GM18517 (cell line): ENCODE results near the gene NOS2.
"Not testable (repeated sequence)": the region's sequence is repeated elsewhere in the genome, so short reads cannot be mapped to it uniquely, and the experiment has no call there.

Experiments
- ATAC-seq: cut with Tn5 transposase; IDR thresholded peaks from one replicate; pipeline ENCODE4 v1.9.1; 2021; ENCODE audit warnings: mild to moderate bottlenecking, moderate library complexity; ENCODE audit not compliant: unreplicated experiment

The NOS2 gene

DNA sequence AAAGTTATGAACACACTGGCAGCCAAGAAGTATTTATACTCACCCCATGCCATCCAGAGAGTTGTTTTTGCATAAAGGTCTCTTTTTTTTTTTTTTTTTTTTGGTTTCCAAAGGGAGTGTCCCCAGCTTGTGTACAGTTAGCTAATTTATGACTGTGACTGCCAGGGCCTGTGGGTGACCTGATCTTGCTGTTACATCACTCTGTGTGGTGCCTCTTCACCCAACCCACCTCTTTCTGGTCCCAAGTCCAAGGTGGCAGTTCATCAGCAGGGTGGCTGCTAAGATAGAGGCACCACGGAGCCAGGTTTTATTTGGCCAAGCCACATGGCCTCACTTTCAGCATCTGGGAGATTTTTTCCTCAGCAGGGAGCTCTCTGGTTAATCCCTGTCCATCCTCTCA, at the start of gene NOS2:
NOS2 (minus strand) TSS at position 8 of the 400 bp plus-strand sequence. CDS start 1,720 bp downstream, outside the sequence.
- ATAC-seq, result no peak

DNA sequence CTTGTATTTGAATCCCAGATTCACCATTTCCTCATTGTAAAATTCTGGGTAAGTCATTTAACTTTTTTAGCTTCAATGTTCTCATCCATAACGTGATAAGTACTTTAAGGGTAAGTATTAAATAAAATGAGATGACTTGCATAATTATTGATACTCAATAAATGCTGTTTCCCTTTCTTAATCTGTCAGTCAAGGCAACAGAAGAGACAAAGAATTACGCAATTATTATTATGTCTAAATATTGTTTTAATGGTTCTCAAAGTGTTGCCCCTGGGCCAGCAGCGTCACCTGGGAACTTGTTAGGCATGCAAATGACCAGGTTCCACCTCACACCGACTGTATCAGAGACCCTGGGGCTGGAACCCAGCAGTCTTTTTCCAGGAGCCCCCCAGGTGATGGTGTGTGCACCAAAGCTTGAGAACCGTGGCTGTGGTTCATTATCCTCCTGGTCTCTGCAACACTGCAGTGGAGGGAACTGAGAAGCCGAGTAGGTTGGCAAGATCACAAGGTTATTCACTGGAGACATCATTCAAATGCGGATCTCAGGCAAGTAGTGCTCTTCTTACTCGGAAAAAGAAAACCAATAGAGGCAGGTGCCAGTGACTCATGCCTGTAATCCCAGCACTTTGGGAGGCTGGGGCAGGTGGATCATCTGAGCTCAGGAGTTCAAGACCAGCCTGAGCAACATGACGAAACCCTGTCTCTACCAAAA, 49.3 kb upstream of the NOS2 start:
- no peak for ATAC-seq

DNA sequence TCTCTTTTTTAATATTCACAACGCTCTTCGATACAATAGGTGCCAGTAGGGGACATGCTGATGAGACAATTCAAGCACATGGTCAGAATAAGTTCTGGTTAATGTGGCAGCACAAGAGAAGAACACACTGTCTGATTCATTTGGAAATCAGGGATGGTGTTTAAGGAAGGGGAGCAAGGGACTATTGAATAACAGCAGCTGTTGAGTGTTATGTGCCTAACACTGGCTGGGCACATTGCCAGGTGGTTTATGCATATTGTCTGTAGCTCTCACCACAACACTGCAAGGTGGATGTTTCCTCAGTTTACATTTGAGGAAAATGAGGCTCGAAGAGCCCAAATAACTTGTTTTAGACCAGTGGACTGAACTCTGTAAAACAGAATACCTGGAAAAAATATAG, 48.6 kb upstream of the NOS2 start:
- no peak for ATAC-seq

DNA sequence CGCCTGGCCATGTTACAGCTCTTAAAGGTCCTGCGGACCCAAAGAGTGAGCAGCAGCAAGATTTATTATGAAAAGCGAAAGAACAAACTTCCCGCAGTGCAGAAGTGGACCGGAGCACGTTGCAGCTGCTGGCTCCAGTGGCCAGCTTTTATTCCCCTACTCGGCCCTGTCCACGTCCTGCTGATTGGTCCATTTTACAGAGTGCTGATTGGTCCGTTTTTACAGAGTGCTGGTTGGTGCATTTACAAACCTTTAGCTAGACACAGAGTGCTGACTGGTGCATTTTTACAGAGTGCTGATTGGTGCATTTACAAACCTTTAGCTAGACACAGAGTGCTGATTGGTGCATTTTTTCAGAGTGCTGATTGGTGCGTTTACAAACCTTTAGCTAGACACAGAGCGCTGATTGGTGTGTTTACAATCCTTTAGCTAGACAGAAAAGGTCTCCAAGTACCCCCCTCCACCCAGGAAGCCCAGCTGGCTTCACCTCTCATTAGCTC, 46.5 kb upstream of the NOS2 start:
- ATAC-seq, result not testable (repeated sequence)

DNA sequence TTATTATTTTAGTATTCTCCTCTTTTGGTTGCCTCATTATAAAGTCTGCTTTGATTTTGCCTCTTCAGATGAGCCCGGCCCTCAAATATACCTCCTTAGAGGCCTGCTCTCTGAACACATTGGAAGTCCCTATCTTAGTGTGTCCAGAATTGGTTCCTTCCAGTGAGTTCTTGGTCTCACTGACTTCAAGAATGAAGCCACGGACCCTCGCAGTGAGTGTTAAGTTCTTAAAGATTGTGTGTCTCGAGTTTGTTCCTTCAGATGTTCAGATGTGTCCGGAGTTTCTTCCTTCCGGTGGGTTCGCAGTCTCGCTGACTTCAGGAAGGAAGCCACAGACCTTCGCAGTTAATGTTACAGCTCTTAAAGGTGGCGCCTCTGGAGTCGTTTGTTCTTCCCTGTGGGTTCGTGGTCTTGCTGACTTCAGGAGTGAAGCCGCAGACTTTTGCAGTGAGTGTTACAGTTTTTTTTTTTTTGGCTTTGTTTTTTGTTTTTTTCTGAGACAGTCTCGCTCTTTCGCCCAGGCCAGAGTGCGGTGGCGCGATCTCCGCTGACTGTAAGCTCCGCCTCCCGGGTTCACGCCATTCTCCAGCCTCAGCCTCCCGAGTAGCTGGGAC, 45.8 kb upstream of the NOS2 start:
- ATAC-seq, result no peak

DNA sequence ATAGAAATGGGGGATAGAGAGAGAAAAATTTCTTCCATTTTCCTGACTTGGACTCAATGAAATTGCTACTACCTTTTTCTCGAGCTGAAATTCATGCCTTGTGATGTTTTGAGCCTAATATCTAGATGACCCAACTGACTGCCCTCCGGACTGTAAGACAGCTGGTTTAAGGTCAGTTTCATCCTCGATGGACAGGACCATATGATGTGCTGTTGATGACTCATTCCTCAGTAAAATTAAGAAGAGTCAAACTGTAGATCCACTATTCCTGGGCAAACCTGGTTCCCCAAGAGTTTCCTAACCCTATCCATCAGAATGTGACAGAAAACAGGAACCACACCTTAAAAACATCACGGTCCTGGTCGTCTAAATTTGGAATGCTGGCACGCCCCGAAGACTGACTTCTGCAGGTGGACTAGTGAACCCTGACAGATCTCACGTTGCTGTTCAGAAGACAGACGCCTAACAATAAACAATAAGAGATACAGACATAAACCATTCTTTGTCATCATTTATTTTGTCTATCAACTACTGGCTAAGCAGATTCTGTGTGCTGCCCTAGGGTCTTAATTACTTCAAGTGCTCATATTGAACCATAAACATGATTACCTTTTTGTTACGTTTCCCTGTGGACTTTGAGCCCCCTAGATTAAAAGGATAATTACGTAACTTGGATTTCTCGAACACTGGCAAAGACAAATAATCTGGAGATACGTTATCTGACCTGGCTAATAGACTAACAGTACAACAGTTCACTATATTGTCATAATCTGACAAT, 45.1 kb upstream of the NOS2 start:
- ATAC-seq, result no peak

DNA sequence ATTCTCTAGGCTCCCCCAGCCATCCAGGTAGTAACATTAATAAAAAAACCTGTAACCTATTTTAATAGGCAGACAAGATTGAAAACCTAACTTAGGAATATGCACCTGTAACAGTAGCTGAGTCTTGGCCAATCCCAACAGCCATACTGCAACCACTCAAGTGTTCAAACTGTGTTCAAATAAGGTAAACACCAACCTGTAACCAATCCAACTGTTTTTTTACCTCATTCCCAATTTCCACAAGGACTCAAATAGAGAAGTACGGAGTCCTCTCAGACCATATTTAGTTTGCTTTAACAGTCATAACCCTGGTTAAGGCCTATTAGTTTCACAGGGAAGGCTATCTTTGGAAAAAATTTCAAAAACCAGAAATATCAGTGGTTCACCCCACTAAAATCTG, 40.4 kb upstream of the NOS2 start:
- no peak for ATAC-seq

DNA sequence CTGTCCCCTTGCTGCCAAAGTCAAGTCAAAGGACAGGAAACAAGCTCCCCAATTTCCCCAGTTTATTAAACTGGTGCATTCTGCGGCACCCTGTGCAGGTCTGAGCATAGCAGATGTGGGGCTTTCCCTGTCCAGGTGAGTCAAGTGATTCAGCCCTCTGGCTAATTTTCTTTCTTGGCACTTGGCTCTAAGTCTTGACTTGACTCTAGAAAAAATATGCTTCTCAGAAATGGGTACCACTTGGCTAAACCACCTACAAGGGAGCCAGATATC, 40.0 kb upstream of the NOS2 start:
- not testable (repeated sequence) for ATAC-seq

DNA sequence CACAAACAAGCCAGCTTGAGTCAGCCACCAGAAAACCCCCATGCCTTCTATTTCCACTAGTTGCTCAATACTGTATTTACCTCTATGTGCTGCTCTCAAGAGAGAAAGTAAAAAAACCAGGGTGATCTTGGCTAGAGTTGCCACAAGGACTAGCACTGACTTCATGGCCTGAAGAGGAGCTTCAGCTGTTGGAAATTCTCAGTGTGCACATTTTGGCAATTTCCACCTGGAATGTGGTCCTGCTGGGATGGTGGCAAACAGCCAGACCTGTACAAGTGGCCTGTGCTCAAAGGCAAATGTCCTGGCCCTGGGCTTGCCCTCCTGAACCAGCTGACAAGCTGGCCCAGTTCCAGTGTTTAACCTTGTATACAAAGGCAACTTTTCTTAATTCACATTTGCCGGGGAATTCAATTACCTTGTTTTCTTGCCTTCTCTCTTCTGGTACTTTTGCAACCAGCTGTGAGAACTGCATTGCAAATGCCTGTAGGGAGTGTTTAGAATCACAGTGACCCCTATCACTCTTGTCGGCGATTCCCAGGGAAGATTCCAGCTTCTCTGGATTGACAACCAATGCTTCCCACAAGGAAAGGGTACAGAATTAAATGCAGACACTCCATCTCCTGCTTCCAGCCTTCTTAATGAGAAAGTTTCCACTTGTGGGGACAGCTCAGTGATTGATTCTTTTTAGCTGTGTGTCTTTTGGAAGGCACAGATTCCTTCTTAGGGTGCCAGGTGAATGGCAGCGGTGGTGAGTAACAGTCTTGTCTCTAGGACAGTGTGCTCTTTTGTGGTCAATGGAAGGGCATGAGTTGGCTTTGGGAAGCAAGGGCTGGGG, 39.5 kb upstream of the NOS2 start:
- not testable (repeated sequence) for ATAC-seq

DNA sequence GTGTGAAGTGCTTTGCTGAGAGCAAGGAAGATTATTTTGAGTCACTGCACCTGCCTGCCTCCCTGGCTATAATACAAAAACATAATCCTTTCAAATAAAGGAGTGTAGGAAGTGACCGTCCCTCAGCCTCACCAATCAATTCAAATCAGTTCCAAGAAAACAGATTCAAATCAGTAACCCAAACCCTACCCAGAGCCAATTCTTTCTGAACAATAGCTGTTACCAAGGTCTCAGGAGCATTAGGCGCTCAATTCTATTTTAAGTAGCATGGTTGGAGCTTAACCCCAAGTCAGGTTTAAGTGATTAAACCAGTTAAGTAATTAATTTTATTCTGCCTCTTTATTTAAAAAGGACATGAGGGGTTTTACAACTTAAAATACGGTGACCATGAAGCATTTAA, 38.3 kb upstream of the NOS2 start:
- not testable (repeated sequence) for ATAC-seq

DNA sequence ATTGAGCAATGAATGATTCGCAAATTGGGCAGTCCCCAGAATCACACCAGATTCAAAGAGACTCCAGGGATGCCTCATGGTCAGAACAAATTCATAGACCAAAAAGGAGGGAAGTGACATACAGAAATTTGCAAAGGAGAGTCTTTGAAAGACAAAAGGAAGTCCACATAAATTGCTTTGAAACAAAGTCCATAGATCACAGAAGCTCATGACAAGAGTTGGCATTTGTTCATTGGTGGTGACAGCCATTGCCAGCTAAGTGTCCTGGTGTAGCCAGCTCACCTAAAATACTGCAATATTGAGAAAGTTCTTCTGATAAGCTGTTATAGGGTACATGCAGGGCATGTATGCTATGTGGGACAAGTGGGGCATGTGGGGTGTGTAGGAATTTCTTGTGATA, 37.4 kb upstream of the NOS2 start:
- ATAC-seq, result not testable (repeated sequence)

DNA sequence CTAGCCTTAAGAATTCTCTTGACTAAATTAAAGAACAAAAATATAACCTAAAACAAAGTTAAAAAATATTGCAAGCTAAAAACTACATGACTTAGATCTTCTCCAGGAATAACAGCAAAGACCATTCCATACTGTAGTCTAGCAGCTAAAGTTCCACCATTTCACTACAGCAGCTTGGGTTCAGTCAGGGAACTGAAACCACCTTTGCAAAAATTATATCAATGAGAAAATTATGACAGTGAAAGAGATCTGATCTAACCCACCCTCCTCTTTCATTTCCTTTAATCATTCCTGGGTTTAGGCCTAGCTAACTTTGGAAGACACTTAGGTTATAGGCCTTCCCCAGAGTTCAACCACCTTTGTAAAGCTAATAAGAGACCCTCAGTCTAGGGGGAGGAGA, 36.3 kb upstream of the NOS2 start:
- ATAC-seq, result no peak

DNA sequence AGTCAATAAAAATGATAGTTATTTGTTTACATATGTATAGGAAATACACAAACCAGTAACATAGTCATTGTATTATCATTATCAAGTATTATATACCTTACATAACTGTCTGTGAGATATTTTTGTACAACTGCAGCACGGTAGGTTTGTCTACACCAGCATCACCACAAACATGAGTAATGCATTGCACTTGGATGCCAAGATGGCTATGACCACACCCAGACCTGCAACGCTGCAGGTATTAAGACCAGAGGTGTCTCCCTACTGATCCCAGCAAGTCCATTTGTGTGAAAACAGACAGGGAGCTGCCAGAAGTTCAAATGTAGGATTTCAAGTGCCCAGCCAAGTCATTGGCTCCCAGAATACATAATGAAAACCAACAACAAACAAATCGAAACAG, 34.2 kb upstream of the NOS2 start:
- no peak for ATAC-seq

DNA sequence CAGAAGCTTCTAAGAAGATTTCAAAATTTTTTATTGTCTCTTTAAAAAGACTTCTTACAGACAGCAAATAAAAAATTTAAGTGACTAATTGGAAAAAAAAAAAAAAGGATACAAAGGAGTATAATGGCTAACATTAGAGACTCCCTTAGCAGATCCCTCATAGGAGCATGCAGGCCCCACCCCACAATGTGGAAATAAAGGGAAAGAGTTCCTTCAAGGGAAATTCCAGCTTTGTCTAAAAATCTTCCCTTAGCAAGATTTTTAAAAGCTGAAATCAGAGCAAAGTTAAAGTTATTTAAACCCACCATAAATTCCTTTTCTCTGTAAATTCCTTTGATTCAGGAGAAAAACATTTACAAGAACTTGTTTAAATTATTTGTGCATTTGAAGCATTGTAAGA, 32.5 kb upstream of the NOS2 start:
- ATAC-seq, result no peak

DNA sequence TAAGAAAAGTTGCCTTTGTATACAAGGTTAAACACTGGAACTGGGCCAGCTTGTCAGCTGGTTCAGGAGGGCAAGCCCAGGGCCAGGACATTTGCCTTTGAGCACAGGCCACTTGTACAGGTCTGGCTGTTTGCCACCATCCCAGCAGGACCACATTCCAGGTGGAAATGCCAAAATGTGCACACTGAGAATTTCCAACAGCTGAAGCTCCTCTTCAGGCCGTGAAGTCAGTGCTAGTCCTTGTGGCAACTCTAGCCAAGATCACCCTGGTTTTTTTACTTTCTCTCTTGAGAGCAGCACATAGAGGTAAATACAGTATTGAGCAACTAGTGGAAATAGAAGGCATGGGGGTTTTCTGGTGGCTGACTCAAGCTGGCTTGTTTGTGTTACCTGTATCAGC, 29.6 kb upstream of the NOS2 start:
- not testable (repeated sequence) for ATAC-seq

DNA sequence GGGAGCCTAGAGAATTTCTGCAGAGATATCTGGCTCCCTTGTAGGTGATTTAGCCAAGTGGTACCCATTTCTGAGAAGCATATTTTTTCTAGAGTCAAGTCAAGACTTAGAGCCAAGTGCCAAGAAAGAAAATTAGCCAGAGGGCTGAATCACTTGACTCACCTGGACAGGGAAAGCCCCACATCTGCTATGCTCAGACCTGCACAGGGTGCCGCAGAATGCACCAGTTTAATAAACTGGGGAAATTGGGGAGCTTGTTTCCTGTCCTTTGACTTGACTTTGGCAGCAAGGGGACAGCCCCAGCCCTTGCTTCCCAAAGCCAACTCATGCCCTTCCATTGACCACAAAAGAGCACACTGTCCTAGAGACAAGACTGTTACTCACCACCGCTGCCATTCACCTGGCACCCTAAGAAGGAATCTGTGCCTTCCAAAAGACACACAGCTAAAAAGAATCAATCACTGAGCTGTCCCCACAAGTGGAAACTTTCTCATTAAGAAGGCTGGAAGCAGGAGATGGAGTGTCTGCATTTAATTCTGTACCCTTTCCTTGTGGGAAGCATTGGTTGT, 28.9 kb upstream of the NOS2 start:
- not testable (repeated sequence) for ATAC-seq

DNA sequence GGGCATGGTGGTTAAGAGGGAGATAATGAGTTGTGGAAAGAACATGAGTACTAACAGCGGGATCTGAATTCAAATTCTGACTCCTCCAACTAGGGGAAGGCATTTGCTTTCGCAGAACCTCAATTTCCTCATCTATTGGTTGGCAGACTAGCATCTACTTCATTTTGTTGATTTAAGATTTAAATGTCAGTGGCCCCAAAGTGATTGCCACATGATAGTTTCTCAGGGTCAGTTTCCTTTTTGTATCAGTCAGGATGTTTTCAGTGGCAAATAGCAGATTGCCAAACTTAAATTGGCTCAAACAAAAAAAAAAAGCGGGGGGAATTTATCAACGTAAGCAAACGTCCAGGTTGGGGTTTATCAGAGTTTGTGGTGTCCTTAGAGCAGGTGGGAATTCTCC, 25.1 kb upstream of the NOS2 start:
- ATAC-seq, result no peak

DNA sequence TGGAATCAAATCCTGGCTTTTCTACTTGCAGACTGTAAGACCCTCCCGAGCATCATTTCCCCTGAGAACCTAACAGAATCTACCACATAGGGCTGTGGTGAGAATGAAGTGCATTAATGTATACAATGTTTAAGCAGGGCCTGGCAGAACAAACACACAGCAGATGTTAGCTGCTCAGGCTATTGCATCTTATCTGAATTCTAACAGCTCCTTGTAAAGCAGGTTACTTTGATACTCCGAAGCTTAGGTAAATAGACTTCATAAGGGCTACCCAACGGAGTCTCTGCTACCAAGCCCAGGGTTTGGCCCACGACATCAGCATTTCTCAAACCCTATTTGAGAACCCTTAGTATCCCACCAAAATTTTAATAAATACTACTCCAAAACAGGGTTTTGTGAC, 24.4 kb upstream of the NOS2 start:
- ATAC-seq, result no peak

DNA sequence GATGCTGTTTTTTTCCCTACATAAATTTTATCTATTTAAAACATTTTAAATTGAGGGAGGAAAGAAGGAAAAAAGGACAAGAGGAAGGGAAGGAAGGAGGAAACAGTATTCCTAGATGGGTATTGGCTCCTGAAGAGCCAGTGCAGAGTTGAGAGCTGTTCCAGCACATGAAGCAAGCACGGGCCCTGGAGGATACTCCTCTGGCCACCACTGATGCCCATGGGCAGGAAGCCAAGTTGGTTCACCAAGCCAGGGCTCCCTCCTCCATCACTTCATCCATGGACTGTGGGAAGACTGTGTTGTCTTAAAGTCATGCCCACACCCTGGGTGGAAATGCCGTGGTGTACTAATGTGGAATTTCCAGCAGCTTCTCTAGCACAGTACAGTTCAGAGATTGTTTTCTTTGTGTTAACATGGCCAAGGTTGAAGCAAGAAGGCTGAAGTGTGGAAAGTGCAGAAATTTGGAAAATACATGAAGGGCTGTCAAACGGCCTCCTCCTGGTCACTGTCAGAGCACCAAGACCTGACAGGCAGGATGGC, 23.9 kb upstream of the NOS2 start:
- no peak for ATAC-seq

DNA sequence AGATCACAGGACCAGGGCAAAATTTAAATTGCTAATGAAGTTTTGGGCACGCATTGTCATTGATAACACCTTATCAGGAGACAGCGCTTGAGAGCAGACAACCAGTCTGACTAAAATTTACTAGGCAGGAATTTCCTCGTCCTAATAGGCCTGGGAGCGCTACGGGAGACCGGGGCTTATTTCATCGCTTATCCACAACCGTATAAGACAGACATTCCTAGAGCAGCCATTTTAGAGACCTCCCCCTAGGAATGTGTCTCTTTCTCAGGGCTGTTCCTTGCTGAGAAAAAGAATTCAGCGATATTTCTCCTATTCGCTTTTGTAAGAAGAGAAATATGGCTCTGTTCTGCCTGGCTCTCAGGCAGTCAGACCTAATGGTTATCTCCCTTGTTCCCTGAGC, 21.8 kb upstream of the NOS2 start:
- not testable (repeated sequence) for ATAC-seq

DNA sequence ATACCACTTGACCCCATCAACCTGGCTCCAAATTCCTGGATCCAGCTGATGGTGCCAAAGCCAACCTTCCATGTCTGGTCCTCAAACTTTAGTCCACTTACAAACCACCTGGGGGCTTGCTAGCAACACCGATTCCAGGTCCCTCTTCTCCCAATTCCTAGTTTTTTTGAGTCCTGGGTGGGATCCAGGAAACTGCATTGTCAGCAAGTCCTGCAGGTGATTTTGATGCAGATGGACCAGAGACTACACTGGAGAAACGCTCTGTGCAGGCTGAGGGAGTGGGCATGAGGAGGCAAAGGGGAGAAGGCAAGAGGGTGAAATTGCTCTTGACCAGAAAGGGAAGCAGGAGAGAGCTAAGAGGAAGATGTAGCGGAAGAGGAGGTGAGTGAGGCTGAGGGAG, 21.0 kb upstream of the NOS2 start:
- ATAC-seq, result no peak
